Fibroblast of pulmonary artery (primary cell): ENCODE results near the gene ZNF385C.
"Not testable (repeated sequence)": the region's sequence is repeated elsewhere in the genome, so short reads cannot be mapped to it uniquely, and the experiment has no call there.

Experiments used
- DNase-seq: peaks from one replicate; pipeline ENCODE4 v3.0.0-alpha.2; 2010; ENCODE audit warnings: low read depth
- H3K4me3 ChIP-seq: replicated peaks from 2 replicates; pipeline ENCODE4 v1.5.1; 2011; ENCODE audit warnings: low read depth, mild to moderate bottlenecking, control low read depth, low read length, moderate library complexity
- TF ChIP-seq, protein P1 (sequence below): IDR thresholded peaks from 2 replicates; pipeline ENCODE4 v1.5.1; 2011; ENCODE audit warnings: mild to moderate bottlenecking, control low read depth, low read length, inconsistent platforms; ENCODE audit errors: missing control alignments

ZNF385C gene

GRCh38 chr17:42026857-42027589, 71.2 kb downstream of the ZNF385C start:
- TF ChIP-seq, protein P1, sequence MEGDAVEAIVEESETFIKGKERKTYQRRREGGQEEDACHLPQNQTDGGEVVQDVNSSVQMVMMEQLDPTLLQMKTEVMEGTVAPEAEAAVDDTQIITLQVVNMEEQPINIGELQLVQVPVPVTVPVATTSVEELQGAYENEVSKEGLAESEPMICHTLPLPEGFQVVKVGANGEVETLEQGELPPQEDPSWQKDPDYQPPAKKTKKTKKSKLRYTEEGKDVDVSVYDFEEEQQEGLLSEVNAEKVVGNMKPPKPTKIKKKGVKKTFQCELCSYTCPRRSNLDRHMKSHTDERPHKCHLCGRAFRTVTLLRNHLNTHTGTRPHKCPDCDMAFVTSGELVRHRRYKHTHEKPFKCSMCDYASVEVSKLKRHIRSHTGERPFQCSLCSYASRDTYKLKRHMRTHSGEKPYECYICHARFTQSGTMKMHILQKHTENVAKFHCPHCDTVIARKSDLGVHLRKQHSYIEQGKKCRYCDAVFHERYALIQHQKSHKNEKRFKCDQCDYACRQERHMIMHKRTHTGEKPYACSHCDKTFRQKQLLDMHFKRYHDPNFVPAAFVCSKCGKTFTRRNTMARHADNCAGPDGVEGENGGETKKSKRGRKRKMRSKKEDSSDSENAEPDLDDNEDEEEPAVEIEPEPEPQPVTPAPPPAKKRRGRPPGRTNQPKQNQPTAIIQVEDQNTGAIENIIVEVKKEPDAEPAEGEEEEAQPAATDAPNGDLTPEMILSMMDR: no peak
- no peak for DNase-seq
- H3K4me3 ChIP-seq: no peak overlapping the region

DNA sequence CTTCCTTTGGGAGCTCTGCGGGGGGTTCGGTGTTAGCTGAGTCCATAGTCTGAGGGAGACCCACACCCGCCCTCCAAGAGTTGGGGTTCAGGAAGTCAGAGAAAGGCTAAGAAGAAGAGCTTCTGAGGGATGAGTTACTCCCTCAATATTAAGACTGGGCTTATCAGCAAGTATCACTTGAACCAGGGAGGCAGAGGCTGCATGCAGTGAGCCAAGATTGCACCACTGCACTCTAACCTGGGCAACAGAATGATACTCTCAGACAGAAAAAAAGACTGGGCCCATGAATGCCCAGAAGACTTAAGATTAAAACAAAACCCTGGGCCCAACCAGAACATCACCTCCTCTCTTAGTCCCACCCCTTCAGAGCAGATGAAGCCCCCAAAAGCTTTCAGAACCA, 72.3 kb downstream of the ZNF385C start:
- DNase-seq: no peak
- H3K4me3 ChIP-seq: no peak overlapping the region
- TF ChIP-seq, protein P1: no peak

GRCh38 chr17:42025191-42025579, 73.1 kb downstream of the ZNF385C start:
- H3K4me3 ChIP-seq: no peak overlapping the region
- TF ChIP-seq, protein P1: no peak
- DNase-seq: no peak

GRCh38 chr17:42023524-42024349, 74.5 kb downstream of the ZNF385C start:
- H3K4me3 ChIP-seq: no peak overlapping the region
- TF ChIP-seq, protein P1: no peak
- DNase-seq: peak; percentile 20

GRCh38 chr17:42020845-42021244, 77.4 kb downstream of the ZNF385C start:
- DNase-seq: not testable (repeated sequence)
- peak overlapping the region; percentile 95 for H3K4me3 ChIP-seq

DNA sequence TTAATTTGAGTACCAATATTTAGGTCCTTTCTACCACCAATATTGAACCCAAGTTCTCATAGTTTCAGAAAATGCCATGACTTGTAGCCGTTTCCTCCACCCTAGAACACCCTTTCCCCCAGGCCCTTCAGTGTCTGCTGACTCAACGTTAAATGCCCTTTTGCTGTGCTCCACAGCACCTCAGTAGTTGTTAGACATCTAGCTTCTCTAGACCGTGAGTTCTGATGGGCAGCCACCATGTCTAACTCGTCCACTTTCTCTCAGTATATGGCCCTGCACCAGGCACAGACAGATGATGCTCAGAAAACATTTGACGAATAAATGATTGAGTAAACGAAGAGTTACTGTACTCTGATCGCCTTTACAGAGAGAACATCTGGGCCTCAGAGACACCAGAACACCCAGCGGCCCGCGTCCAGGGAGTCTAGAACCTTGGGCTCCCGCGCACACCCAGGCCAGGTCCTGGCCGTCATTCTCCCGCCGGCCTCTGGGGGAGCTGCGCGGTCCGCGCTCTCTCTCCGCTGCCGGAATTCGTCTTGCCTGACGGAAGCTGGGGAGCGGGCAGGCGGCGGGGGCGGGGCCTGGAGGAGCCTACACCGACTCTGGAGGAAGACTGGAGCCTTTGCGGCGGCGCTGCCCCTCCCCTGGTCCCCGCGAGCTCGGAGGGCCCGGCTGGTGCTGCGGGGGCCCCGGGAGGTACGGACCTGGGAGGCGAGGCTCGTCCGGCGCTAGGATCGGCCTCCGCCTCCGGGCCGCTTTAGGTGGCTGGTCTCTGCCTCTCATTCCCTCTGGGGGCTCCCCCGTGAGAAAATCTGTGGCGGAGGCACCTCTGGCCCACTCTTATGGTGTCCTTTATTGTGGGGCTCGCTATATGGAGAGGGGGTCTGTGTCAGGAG, 78.5 kb downstream of the ZNF385C start, which contains the start of gene NKIRAS2:
Gene NKIRAS2, plus strand, starts transcription at position 582 of the 896 bp plus-strand sequence. CDS start 1,488 bp downstream, outside the sequence.
- DNase-seq: peak; percentile 90
- TF ChIP-seq, protein P1: peak; percentile 75
- peak within 1 kb of the TSS; percentile 95 for H3K4me3 ChIP-seq

- H3K4me3 ChIP-seq: no peak overlapping the region
- TF ChIP-seq, protein P1: no peak
- no peak for DNase-seq
These were observed 79.3 kb downstream of the ZNF385C start for GRCh38 chr17:42018988-42019387.
